GM23338 (cell line): ENCODE data around the gene HNMT. TPM values are rescaled to one million over a fixed set of nuclear protein-coding genes. Genes with fewer than 3 reads are reported as not detected.

Source experiments
- ATAC-seq: fragments of 200-7000 bp; cut with Tn5 transposase; 3 replicates; pipeline ENCODE4 v1.9.1; 2020
- DNase-seq: peaks from one replicate; pipeline ENCODE4 v3.0.0-alpha.2; 2015; ENCODE audit warnings: low spot score
- H2AFZ ChIP-seq: fragments of 200-600 bp; sonication (generic); 2 replicates; pipeline ENCODE4 v1.8.0; 2016; ENCODE audit warnings: antibody characterized with exemption, mild to moderate bottlenecking, moderate library complexity
- H3F3A ChIP-seq: fragments of 200-600 bp; sonication (generic); replicated peaks from 2 replicates; pipeline ENCODE4 v1.8.0; 2017; ENCODE audit warnings: antibody characterized with exemption, mixed run types, low read depth
- H3K27ac ChIP-seq: fragments of 200-600 bp; sonication (generic); 2 replicates; pipeline ENCODE4 v1.6.1; 2016; ENCODE audit warnings: low read depth
- H3K27me3 ChIP-seq: fragments of 200-600 bp; sonication (generic); 2 replicates; pipeline ENCODE4 v1.8.0; 2016; ENCODE audit warnings: mild to moderate bottlenecking, mixed run types, moderate library complexity; ENCODE audit not compliant: insufficient read depth
- H3K36me3 ChIP-seq: fragments of 200-600 bp; sonication (generic); 2 replicates; pipeline ENCODE4 v1.8.0; 2016; ENCODE audit warnings: mild to moderate bottlenecking; ENCODE audit not compliant: insufficient read depth
- H3K4me1 ChIP-seq: fragments of 200-600 bp; sonication (generic); 2 replicates; pipeline ENCODE4 v1.8.0; 2016; ENCODE audit warnings: mild to moderate bottlenecking, moderate library complexity; ENCODE audit not compliant: insufficient read depth
- H3K4me2 ChIP-seq: fragments of 200-600 bp; sonication (generic); 2 replicates; pipeline ENCODE4 v1.7.1; 2017; ENCODE audit warnings: mixed run types
- H3K4me3 ChIP-seq: fragments of 200-600 bp; sonication (generic); 2 replicates; pipeline ENCODE4 v1.6.1; 2016; ENCODE audit warnings: mixed run types
- H3K79me2 ChIP-seq: fragments of 200-600 bp; sonication (generic); replicated peaks from 2 replicates; pipeline ENCODE4 v1.8.0; 2017; ENCODE audit warnings: mild to moderate bottlenecking; ENCODE audit not compliant: insufficient read depth
- H3K9me2 ChIP-seq: fragments of 200-600 bp; sonication (generic); 2 replicates; pipeline ENCODE4 v1.8.0; 2017; ENCODE audit not compliant: insufficient read depth
- H4K20me1 ChIP-seq: fragments of 200-600 bp; sonication (generic); replicated peaks from 2 replicates; pipeline ENCODE4 v1.8.0; 2017; ENCODE audit warnings: mild to moderate bottlenecking; ENCODE audit not compliant: insufficient read depth
- H3K27ac Mint-ChIP-seq: 2 replicates; pipeline ENCODE4 v1.8.0; 2020; ENCODE audit warnings: inconsistent platforms, mild to moderate bottlenecking, moderate library complexity, mixed read lengths
- H3K27me3 Mint-ChIP-seq: 3 replicates; pipeline ENCODE4 v1.8.0; 2022; ENCODE audit warnings: low read depth, mild to moderate bottlenecking, moderate library complexity, mixed read lengths, inconsistent platforms; ENCODE audit not compliant: insufficient read depth, poor library complexity
- H3K36me3 Mint-ChIP-seq: 3 replicates; pipeline ENCODE4 v1.8.0; 2021; ENCODE audit warnings: low read depth, mild to moderate bottlenecking, inconsistent platforms, moderate library complexity, mixed read lengths
- H3K4me1 Mint-ChIP-seq: 3 replicates; pipeline ENCODE4 v1.8.0; 2020; ENCODE audit warnings: mild to moderate bottlenecking, inconsistent platforms, mixed read lengths
- H3K4me3 Mint-ChIP-seq: 3 replicates; pipeline ENCODE4 v1.8.0; 2021; ENCODE audit warnings: moderate library complexity, mild to moderate bottlenecking, inconsistent platforms, mixed read lengths
- H3K9me3 Mint-ChIP-seq: 3 replicates; pipeline ENCODE4 v1.8.0; 2020; ENCODE audit warnings: moderate library complexity, mild to moderate bottlenecking, inconsistent platforms, mixed read lengths
- ETS1 ChIP-seq: IDR thresholded peaks from 2 replicates; pipeline ENCODE4 v1.6.1; 2016; ENCODE audit warnings: antibody characterized with exemption
- EZH2phosphoT487 ChIP-seq: fragments of 200-600 bp; sonication (generic); IDR thresholded peaks from one replicate; pipeline ENCODE4 v1.8.1; 2018; ENCODE audit warnings: antibody characterized with exemption; ENCODE audit not compliant: unreplicated experiment
- JUNB ChIP-seq: IDR thresholded peaks from one replicate; pipeline ENCODE4 v1.6.1; 2016; ENCODE audit warnings: antibody characterized with exemption; ENCODE audit not compliant: unreplicated experiment
- NANOG ChIP-seq: IDR thresholded peaks from 2 replicates; pipeline ENCODE4 v1.6.1; 2016; ENCODE audit warnings: antibody characterized with exemption, borderline replicate concordance
- POLR2AphosphoS5 ChIP-seq: IDR thresholded peaks from 2 replicates; pipeline ENCODE4 v1.6.1; 2016; ENCODE audit warnings: antibody characterized with exemption, low read depth
- STAT1 ChIP-seq: IDR thresholded peaks from one replicate; pipeline ENCODE4 v1.6.1; 2016; ENCODE audit warnings: antibody characterized with exemption; ENCODE audit not compliant: unreplicated experiment
- ZNF114 ChIP-seq: fragments of 250-450 bp; sonication (Bioruptor Pico); IDR thresholded peaks from 2 replicates; pipeline ENCODE4 v1.5.0; 2020; ENCODE audit warnings: mild to moderate bottlenecking, moderate library complexity
- ZNF331 ChIP-seq: fragments of 250-450 bp; sonication (Bioruptor Pico); IDR thresholded peaks from 2 replicates; pipeline ENCODE4 v1.5.0; 2020; ENCODE audit warnings: low read depth, mild to moderate bottlenecking, moderate library complexity
- ZNF462 ChIP-seq: fragments of 250-450 bp; sonication (Bioruptor Pico); IDR thresholded peaks from 2 replicates; pipeline ENCODE4 v1.5.0; 2020; ENCODE audit warnings: mild to moderate bottlenecking, moderate library complexity
- polyA plus RNA-seq: library from polyadenylated mRNA; unstranded; fragments of >200 nt; fragmentation: Nextera tagmentation; extraction: Ambion mirVana; gene quantifications from 2 replicates; pipeline ENCODE4 v1.2.1, GENCODE V29; 2016
- total RNA-seq: library from RNA; depleted of rRNA; stranded (reverse); fragments of >200 nt; shearing (Covaris generic); gene quantifications from 2 replicates; pipeline ENCODE4 v1.2.3, GENCODE V29; 2014

HNMT gene
- total and polyA plus RNA-seq, 2 experiments from 2014 or later = 3.3 to 3.4 TPM

GRCh38 chr2:138009622-138010021 is 45.3 kb downstream of the HNMT start (continued):
- TF ChIP-seq ZNF462 (CRISPR knock-in tag) (no peak), ZNF331 (CRISPR knock-in tag) (no peak), ZNF114 (CRISPR knock-in tag) (no peak), EZH2phosphoT487 (no peak), POLR2AphosphoS5 (no peak)

- Histone ChIP-seq H2AFZ (no peak overlapping the region), H3K36me3 (no peaks in the 10 kb centered on the region), H3K79me2 (no peaks in the 10 kb centered on the region), H4K20me1 (no peaks in the 10 kb centered on the region), H3K27ac (no peak overlapping the region), H3K4me2 (no peak overlapping the region), H3K4me1 (no peaks in the 10 kb centered on the region), H3K4me3 (no peak overlapping the region), H3F3A (no peaks in the 10 kb centered on the region), H3K27me3 (no peaks in the 10 kb centered on the region), H3K9me2 (no peaks in the 10 kb centered on the region)
- H3K36me3 Mint-ChIP-seq = no peaks in the 10 kb centered on the region
- no peak for DNase-seq
- no peaks in the 10 kb centered on the region for H3K9me3 Mint-ChIP-seq
- ATAC-seq = no peak
- no peak overlapping the region for H3K27ac Mint-ChIP-seq
- no peaks in the 10 kb centered on the region for H3K4me1 Mint-ChIP-seq
- H3K4me3 Mint-ChIP-seq = no peak overlapping the region
- TF ChIP-seq ETS1 = no peak
- no peak for TF ChIP-seq JUNB
- TF ChIP-seq EZH2phosphoT487 = no peak
- TF ChIP-seq NANOG = no peak
- TF ChIP-seq STAT1 = no peak
- H3K27me3 Mint-ChIP-seq = no peaks in the 10 kb centered on the region
These were observed 46.6 kb downstream of the HNMT start for GRCh38 chr2:138010890-138011289.
